ENCODE measurements around the gene CENPX.
A peak's percentile ranks its signal among the peaks of the same experiment; 100 is the strongest.

- TF ChIP-seq CTCF (IDR thresholded peaks at IDR 0.05) = no peak
- peak in 1 of 3 donors; percentile 31 for TF ChIP-seq POLR2A (IDR thresholded peaks at IDR 0.05)
Observed at GRCh38 chr17:82023447-82024241, 966 bp upstream of the CENPX start.

All from body of pancreas (tissue), 4 donors.